Measurements from ENCODE around the gene ZNF326. TPM values are rescaled to one million over a fixed set of nuclear protein-coding genes. Genes with fewer than 3 reads are reported as not detected.

ZNF326 gene
- total RNA-seq, 2 donors from 2014 or later, result 31.0 to 36.4 TPM

GRCh38 chr1:90067194-90067931 lies 72.5 kb downstream of the ZNF326 start:
- no peak overlapping the region for H3K27ac ChIP-seq (ENCODE audit: low read depth, low read length)
- DNase-seq, result no peak
- H3K4me3 ChIP-seq (ENCODE audit: low read length), result no peak overlapping the region
- WGBS, 2 experiments (ENCODE audit: insufficient coverage in 1 of 2, insufficient read length in 1 of 2), result 89% methylated on average over 3 of the region's 3 CpGs; no CpG with 5 or more reads in 1 of the 2 experiments
- Mint-ChIP-seq H3K27me3 (ENCODE audit: insufficient read depth) (no peaks in the 10 kb centered on the region), H3K4me1 (peaks cover 7% of the 10 kb centered on the region), H3K4me3 (no peak overlapping the region), H3K36me3 (ENCODE audit: low read depth) (peaks cover 2% of the 10 kb centered on the region), H3K9me3 (peaks cover 17% of the 10 kb centered on the region), H3K27ac (no peak overlapping the region)
- no peak for TF ChIP-seq CTCF (conservative IDR thresholded peaks at IDR 0.05)
- no peaks in the 10 kb centered on the region for H3K27me3 ChIP-seq (ENCODE audit: control insufficient read depth, insufficient read depth, low read length, poor library complexity, severe bottlenecking)
- no peaks in the 10 kb centered on the region for H3K4me1 ChIP-seq (ENCODE audit: control insufficient read depth, insufficient read depth, low read length)
- peaks cover 11% of the 10 kb centered on the region for H3K9me3 ChIP-seq (ENCODE audit: control insufficient read depth, low read length)
- no peak overlapping the region for H3K9ac ChIP-seq (ENCODE audit: extremely low read depth, low read length, poor library complexity, severe bottlenecking)
- H3K36me3 ChIP-seq (ENCODE audit: control insufficient read depth, insufficient read depth, low read length), result no peaks in the 10 kb centered on the region

GRCh38 chr1:90068611-90069280 lies 73.8 kb downstream of the ZNF326 start:
- Mint-ChIP-seq H3K36me3 (ENCODE audit: low read depth) (peaks cover 2% of the 10 kb centered on the region), H3K4me3 (no peak overlapping the region), H3K27ac (no peak overlapping the region), H3K4me1 (peaks cover 7% of the 10 kb centered on the region), H3K27me3 (ENCODE audit: insufficient read depth) (no peaks in the 10 kb centered on the region), H3K9me3 (peaks cover 6% of the 10 kb centered on the region)
- Histone ChIP-seq H3K4me1 (ENCODE audit: control insufficient read depth, insufficient read depth, low read length) (no peaks in the 10 kb centered on the region), H3K36me3 (ENCODE audit: control insufficient read depth, insufficient read depth, low read length) (no peaks in the 10 kb centered on the region), H3K9me3 (ENCODE audit: control insufficient read depth, low read length) (peaks cover 5% of the 10 kb centered on the region), H3K27me3 (ENCODE audit: control insufficient read depth, insufficient read depth, low read length, poor library complexity, severe bottlenecking) (no peaks in the 10 kb centered on the region), H3K9ac (ENCODE audit: extremely low read depth, low read length, poor library complexity, severe bottlenecking) (no peak overlapping the region), H3K4me3 (ENCODE audit: low read length) (no peak overlapping the region), H3K27ac (ENCODE audit: low read depth, low read length) (no peak overlapping the region)
- 91 to 94% methylated on average over 2 to 5 of the region's 5 CpGs for whole genome bisulfite sequencing, 2 experiments (ENCODE audit: insufficient coverage in 1 of 2, insufficient read length in 1 of 2)
- DNase-seq, result no peak
- no peak for TF ChIP-seq CTCF (conservative IDR thresholded peaks at IDR 0.05)

- WGBS, 2 experiments (ENCODE audit: insufficient coverage in 1 of 2, insufficient read length in 1 of 2), result 89 to 96% methylated on average over 4 to 5 of the region's 5 CpGs
- no peak overlapping the region for H3K27ac Mint-ChIP-seq
- no peaks in the 10 kb centered on the region for H3K4me1 ChIP-seq (ENCODE audit: control insufficient read depth, insufficient read depth, low read length)
- no peaks in the 10 kb centered on the region for H3K9me3 Mint-ChIP-seq
- no peak overlapping the region for H3K27ac ChIP-seq (ENCODE audit: low read depth, low read length)
- DNase-seq, result no peak
- no peaks in the 10 kb centered on the region for H3K27me3 ChIP-seq (ENCODE audit: control insufficient read depth, insufficient read depth, low read length, poor library complexity, severe bottlenecking)
- no peak for TF ChIP-seq CTCF (conservative IDR thresholded peaks at IDR 0.05)
- no peak overlapping the region for H3K9ac ChIP-seq (ENCODE audit: extremely low read depth, low read length, poor library complexity, severe bottlenecking)
- H3K4me3 ChIP-seq (ENCODE audit: low read length), result no peak overlapping the region
- no peaks in the 10 kb centered on the region for H3K4me1 Mint-ChIP-seq
- H3K36me3 Mint-ChIP-seq (ENCODE audit: low read depth), result no peaks in the 10 kb centered on the region
- no peaks in the 10 kb centered on the region for H3K36me3 ChIP-seq (ENCODE audit: control insufficient read depth, insufficient read depth, low read length)
- no peak overlapping the region for H3K4me3 Mint-ChIP-seq
- H3K27me3 Mint-ChIP-seq (ENCODE audit: insufficient read depth), result no peaks in the 10 kb centered on the region
- H3K9me3 ChIP-seq (ENCODE audit: control insufficient read depth, low read length), result no peaks in the 10 kb centered on the region
Observed at GRCh38 chr1:90074137-90074536, 79.2 kb downstream of the ZNF326 start.
